ENCODE data around the gene ZFYVE9. TPM values are rescaled to one million over a fixed set of nuclear protein-coding genes. Genes with fewer than 3 reads are reported as not detected.
"Not testable (repeated sequence)": the region's sequence is repeated elsewhere in the genome, so short reads cannot be mapped to it uniquely, and the experiment has no call there.

Gene ZFYVE9
- polyA plus RNA-seq, 5 donors, result 25.6 to 35.9 (median 33.0) TPM

DNA sequence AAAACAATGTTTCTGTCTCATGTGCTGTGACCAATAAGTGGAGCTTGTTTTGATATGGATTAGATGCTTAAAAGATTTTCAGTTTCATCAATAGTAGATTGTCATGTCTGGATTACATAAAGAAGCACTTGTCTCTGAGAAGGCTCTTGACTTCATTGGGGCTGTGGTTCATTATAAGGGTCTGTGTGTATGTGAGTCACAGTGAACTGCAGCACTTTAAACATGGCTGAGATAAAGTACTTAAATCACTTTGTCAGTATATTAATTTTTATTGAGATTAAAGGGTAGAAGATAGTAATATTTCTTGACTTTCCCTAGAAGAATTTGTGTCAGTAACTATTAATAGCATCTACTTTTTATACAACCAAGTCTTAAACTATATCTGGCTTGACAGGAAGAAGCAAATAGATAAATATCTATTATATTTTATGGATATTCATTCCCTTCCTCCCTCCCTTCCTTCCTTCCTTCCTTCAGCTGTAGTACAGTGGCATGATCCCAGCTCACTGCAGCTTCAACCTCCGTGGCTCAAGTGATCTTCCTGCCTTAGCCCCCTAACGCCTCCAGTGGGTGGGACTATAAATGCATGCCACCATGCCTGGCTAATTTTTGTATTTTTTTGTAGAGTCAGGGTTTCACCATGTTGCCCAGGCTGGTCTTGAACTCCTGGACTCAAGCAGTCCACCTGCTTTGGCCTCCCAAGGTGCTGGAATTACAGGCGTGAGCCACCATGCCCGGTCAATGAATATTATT lies 48.8 kb downstream of the ZFYVE9 start:
- no peak for DNase-seq

DNA sequence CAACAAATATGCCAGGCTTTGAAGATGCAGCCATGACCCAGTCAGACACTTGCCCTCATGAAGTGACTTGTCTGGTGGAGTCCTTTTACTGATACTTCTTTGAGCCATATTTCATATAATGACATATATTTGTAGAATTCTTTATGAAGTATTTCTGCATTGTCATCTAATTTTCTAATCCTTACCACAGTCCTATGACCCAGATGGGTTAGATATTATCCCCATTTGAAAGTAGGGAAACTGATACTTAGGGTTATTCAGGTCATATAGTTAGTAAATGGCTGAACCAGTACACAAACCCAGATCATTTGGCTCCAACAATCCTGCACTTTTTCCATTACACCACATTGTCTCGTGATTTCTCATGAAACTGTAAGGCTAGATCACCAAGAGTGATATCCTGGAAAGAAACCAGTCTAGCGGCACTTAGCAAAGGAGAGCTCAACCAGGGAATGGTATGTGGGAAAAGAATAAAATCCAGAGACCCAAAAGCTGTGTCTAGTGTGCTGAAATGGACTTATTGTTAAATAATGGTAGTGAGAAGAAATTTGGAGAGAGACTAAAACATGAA lies 49.6 kb downstream of the ZFYVE9 start:
- DNase-seq, result no peak

DNA sequence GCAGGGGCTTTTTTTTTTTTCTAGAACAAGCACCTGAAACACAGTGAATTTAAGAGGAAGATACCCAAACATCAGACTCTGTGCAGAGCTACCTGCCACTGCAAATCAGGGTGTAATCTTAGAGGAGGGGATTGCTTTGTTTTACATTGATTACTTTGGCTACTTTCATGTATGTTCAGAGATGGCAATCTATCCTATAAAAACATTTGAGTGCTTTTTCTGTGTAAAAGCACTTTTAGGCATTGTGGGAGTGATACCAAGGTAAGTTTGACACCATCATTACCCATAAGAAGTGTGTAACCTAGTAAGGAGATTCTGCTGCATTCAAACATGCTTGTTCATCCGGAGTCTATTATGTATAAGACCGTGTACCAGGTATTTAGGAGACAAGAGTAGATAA lies 50.1 kb downstream of the ZFYVE9 start:
- DNase-seq, result no peak

DNA sequence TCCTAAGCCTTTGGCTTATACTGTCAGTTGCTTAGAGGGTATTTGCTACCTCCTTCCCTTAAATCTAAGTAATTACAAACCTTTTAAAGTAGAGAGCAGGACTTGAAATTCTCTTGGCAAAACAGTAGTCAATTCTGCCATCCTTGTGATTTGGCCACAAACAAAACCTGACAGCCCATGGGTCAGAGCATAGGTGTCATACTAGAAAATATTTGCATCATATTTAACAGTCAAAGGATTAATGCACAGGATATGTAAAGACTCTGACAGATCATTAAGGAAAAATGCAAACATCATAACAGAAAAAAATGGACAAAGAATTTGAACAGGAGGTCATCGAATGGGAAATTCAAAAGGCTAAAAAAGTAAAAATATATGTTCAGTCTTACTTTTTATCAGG lies 50.5 kb downstream of the ZFYVE9 start:
- no peak for DNase-seq

DNA sequence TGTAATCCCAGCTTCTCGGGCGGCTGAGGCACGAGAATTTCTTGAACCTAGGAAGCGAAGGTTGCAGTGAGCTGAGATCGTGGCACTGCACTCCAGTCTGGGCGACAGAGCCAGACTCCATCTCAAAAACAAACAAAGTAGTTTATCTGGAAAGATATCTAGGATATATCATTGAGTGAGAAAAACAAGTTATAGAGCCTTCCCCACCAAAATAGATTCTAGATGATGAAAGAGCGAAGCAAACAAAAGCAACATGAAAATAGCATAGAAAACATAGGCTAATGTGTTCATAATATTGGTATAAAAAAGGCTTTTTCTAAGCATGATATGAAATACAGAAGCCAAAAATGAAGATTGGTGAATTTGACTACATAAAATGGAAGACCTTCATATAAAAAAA lies 52.1 kb downstream of the ZFYVE9 start:
- DNase-seq, result no peak

DNA sequence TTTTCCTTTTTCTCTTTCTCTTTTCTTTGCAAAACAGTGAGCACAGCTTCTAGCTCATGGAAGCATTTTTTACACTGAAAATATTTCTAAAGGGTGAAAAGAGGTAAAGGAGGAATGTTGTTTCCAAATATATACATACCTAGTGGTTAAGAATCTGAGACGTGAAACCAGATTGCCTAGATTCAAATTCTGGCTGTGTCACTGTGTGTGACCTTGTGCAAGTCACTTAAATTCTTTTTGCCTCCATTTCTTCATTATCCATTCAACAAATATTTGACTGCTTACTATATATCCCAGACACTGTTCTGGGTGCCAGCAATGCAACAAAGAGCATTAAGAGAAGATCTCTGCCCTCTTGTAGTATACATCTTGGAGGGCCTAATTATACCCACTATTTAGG lies 53.3 kb downstream of the ZFYVE9 start:
- no peak for DNase-seq

DNA sequence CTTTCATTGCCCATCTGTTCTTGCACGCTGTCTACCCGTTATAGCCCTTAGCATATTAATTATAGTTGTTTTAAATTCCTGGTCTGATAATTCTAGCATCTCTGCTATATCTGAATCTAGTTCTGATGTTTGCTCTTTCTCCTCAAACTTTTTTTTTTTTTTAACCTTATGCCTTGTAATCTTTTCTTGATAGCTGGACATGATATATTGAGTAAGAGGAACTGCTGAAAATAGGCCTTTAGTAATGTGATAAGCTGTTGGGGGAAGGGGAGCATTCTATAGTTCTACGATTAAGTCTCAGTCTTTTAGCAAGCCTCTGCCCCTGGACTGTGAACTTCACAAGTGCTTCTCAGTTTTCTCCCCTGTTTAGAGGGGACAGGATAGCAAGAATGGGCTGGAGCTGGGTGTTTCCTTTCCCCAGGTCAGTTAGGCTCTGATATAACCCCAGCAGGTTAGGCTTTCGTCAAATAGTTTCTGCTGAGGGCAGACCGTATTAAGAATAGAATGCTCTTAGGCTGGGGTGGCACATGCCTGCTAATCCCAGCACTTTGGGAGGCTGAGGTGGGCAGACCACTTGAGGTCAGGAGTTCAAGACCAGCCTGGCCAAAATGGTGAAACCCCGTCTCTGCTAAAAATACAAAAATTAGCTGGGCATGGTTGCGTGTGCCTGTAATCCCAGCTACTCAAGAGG lies 62.2 kb downstream of the ZFYVE9 start:
- DNase-seq, result no peak

DNA sequence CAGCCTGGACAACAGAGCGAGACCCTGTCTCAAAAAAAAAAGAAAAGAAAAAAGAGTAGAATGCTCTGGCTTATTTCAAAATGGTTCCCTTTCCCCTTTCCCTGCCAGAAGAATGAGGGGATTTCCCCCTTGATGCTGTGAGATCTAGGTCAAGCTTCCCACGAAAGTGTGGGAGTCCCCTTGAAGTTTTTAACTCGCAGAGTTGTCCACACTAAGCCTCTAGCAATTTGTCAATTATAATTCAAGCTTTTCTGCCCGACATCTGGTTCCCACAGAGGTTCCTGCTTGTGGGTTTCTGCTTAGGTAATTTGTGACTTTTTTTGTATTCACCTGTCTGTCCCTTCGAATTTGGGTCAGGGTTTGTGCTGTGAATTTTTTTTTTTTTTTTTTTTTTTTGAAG lies 62.8 kb downstream of the ZFYVE9 start:
- no peak for DNase-seq

DNA sequence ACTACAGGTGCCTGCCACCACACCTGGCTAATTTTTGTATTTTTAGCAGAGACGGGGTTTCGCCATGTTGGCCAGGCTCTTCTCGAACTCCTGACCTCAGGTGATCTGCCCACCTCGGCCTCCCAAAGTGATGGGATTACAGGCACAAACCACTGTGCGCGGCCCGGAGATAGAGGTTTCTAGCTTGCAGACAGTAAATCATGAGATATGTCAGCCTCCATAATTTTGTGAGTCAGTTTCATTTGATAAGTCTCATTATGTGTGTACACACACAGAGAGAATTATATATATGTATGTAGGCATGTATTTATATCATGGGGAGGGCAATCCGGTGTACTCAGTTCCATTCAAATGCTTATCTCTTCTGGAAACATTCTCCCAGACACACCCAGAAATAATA lies 64.8 kb downstream of the ZFYVE9 start:
- not testable (repeated sequence) for DNase-seq

DNA sequence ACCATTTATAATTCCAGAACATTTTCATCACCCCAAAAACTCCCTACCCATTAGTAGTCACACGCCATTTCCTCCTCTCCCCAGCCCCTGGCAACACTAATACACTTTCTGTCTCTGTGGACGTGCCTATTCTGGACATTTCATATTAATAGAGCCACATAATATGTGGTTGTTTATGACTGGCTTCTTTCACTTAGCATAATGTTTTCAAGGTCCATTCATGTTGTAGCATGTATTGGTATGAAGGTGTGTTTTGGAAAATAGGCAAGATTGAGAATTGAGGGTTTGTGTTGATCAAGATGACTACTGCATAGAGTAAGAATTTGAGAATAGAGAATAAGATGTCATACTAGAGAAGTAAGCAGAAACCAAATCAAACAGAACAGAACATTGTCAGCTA lies 67.5 kb downstream of the ZFYVE9 start:
- no peak for DNase-seq

DNA sequence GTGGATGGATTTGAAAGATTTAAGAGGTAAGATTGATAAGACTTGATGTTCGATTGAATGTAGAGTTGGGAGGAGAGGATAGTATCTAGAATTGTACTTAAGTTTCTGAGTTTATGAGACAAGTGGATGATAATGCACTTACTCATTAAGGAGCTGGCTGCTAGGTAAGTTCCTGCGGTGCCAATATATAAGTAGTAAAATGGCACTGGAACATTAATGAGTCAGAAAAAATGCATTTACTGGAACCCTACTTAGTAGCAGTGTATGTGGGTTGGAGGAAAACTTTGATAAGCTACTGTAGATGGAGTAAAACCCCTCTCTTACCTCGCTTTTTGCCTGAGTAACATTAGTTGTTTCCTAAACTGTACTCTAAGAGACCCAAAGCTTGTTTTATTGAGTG lies 68.2 kb downstream of the ZFYVE9 start:
- no peak for DNase-seq

DNA sequence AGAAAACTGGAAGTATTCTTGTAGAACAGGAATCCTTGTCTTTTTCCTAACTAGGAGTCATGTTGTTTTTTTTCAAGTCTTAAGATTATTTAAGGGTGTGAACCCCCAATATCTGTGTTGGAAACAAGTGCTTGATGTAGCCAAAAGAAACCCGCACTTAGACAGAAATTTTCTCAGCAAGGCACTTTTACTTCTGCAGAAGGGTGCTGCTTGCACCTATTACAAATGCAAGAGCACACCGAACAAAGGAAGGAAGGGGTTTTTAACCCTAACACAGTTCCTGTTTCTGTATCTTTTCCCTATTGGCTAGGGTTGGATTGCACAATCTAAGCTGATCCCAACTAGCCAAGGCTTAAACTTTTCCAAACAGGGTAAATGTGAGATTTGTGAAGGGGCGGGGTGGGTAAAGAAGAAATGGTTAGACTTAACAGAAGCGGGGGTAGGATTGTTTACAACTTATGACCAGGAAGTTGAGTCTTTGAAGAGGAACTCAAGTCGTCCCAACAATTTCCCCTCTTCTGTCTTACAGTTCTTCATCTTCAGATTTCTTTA lies 75.1 kb downstream of the ZFYVE9 start:
- no peak for DNase-seq

DNA sequence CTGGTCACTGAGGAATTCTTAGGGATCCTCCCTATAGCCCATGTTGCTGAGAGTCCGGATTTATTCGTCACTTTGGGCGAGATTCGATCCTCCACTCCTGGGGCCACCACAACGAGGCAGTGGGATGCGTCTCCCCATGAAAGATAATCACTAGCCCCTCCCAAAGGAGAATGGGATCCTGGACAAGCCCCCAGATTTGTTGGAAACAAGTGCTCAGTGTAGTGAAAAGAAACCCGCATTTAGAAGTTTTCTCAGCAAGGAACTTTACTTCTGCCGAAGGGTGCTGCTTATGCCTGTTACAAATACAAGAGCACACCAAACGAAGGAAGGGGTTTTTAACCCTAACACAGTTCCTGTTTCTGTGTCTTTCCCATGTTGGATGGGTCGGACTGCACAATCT lies 83.3 kb downstream of the ZFYVE9 start:
- DNase-seq, result no peak

DNA sequence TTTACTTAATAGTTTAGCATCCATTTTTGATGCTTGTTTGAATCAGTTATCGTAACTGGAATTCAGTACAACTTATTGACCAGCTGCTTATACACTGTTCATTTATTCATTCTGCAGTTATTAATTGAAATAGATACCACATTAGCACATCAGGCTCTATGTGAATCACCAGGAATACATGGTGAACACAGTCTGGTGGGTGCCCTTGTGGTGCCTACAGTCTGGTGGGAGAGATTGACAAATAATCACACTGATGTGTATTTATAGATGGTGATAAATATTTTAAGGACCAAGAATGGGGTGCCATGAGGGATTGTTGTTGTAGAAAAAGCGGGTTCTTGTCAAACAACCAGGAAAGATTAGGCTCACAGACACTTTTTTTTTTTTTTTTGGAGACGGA lies 87.6 kb downstream of the ZFYVE9 start:
- DNase-seq, result no peak

DNA sequence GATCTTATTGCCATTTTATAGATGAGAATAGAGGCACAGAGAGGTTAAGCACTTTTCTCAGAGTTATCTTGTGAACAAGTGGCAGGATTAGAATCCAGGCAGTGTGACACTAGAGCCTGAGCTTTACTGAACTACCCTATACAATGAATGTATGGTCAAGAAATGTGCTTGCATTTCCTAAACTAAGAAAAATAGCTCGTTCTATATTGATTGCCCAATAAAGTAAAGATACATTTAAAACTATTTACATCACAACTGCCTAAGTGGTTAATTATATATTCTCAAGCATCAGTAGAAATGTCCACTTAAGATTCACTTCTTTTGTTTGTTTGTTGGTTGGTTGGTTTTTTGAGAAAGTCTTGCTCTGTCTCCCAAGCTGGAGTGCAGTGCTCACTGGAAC lies 91.6 kb downstream of the ZFYVE9 start:
- no peak for DNase-seq

DNA sequence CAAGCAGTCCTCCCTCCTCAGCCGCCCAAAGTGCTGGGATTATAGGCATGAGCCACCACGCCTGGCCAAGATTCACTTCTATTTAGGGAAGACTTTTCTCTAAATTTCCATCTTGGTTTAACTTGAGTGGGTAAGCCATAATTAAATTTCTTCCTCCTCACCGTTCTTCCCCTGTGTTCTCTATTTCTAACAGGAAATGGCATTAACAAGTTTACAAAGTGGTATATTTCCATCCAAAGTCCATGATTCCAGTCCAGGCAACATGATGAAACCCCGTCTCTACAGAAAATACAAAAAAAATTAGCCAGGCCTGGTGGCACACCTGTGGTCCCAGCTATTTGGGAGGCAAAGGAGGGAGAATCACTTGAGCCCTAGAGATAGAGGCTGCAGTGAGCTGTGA lies 92.1 kb downstream of the ZFYVE9 start:
- DNase-seq, result no peak

DNA sequence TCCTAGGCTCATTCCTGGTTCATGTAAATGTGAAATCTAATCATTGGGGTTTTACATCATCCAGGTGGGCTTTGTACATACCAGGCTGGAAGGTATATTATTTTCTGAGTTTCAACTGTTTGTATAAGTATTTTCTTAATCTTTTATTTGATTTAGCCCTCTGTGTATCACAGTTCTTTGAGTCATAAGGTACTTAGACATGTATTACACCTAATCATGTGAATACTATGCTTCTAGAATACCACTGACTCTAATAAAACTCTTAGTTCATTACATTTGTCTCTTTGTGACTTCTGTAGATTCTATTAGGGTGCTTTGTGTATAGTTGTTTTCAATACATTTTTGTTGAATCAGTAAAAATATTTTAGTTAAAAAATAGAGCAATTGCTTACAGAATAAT lies 92.8 kb downstream of the ZFYVE9 start:
- no peak for DNase-seq

DNA sequence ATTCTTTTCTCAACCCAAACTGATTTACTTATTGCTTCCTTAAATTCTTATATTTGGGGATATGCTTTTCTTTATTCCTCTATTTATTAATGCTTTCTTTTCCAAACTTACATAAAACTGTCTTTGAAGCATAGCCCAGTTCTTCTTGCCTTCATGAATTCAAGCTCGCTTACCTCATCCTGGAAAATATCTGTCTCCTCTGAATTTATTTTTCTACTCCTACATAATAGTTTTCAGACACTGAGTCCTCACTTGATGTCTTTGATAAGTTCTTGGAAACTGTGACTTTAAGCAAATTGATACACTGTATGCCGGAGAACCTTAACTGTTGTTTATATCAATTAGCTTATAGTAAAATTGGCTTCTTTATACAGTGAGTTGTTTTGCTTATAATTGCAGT lies 93.8 kb downstream of the ZFYVE9 start:
- no peak for DNase-seq

DNA sequence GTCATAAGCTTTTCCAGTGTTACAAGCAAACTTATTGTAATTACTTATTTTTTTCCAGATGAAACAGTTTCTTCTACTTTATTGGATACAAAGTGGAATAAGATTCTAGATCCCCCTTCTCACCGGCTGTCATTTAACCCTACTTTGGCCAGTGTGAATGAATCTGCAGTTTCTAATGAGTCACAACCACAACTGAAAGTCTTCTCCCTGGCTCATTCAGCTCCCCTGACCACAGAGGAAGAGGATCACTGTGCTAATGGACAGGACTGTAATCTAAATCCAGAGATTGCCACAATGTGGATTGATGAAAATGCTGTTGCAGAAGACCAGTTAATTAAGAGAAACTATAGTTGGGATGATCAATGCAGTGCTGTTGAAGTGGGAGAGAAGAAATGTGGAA lies 95.5 kb downstream of the ZFYVE9 start:
- no peak for DNase-seq

DNA sequence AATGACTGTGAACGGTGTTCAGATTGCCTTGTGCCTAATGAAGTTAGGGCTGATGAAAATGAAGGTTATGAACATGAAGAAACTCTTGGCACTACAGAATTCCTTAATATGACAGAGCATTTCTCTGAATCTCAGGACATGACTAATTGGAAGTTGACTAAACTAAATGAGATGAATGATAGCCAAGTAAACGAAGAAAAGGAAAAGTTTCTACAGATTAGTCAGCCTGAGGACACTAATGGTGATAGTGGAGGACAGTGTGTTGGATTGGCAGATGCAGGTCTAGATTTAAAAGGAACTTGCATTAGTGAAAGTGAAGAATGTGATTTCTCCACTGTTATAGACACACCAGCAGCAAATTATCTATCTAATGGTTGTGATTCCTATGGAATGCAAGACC lies 96.6 kb downstream of the ZFYVE9 start:
- DNase-seq, result no peak

DNA sequence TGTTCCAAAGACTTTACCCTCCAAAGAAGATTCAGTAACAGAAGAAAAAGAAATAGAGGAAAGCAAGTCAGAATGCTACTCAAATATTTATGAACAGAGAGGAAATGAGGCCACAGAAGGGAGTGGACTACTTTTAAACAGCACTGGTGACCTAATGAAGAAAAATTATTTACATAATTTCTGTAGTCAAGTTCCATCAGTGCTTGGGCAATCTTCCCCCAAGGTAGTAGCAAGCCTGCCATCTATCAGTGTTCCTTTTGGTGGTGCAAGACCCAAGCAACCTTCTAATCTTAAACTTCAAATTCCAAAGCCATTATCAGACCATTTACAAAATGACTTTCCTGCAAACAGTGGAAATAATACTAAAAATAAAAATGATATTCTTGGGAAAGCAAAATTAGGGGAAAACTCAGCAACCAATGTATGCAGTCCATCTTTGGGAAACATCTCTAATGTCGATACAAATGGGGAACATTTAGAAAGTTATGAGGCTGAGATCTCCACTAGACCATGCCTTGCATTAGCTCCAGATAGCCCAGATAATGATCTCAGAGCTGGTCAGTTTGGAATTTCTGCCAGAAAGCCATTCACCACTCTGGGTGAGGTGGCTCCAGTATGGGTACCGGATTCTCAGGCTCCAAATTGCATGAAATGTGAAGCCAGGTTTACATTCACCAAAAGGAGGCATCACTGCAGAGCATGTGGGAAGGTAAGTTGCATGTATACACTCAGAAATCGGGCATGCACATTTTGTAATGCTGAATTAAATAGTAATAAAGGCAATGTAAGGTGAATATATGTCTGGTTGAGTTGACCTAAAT lies 97.2 kb downstream of the ZFYVE9 start:
- DNase-seq, result no peak

DNA sequence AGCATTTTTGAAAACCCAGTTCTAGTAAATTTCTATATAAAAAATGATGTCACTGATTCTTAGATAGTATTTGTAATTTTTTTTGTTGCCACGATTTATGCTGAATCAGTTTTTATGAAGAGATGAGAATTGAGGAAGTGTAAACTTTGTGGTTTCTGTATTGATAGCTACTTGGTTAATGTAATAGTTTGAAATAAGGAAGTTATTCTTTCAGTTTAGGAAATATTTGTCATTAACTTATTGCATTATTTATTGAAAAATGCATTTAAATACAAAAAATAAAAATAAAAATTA lies 97.8 kb downstream of the ZFYVE9 start:
- DNase-seq, result no peak

Data from right lung (tissue), 5 donors.